ENCODE data around the gene SESN2.
A peak's percentile ranks its signal among the peaks of the same experiment; 100 is the strongest.

DNA sequence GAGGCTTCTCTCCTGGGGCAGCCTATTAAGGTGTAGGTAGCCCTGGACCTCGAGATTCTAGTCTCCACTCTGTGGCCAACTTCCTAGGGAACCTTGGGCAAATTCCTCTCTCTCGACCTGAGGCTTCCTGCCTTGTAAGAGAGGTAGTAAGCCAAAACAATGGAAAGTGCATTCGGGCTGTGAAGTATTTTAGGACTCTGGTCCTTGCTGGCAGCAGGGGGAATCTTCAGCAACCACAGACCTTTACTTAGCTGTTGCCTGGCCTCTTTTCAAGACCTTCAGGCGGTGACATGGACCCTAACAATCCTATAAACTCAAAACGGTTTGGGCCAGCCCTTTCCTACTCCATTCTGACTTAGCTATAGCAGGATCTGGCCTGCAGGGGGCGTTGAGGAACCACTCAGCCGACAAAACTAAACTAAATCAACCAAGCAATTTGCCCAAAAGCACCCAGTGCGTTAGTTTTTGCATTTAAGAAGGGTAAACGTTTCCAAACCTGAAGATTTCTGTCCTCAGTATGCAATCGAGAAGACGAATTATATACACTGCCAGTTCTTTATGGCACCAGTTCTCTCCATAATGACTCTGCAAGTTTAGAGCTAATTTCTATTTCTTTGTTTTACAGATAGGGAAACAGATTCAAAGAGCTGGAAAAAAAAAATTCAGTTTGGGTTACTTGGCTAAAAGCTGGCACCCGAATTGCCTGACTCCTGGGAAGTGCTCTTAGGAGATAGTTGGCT, 10.9 kb upstream of the SESN2 start:
- TF ChIP-seq POLR2A (IDR thresholded peaks at IDR 0.05; ENCODE audit: low read depth, low read length) (0 out of 2 replicates have a peak, but pooled peaks have one; percentile 13), BHLHE40 (IDR thresholded peaks at IDR 0.05; ENCODE audit: borderline replicate concordance in 1 of 2, low read depth in 2 of 2, low read length in 1 of 2) (no peak), GABPA (IDR thresholded peaks at IDR 0.05; ENCODE audit: low read depth) (no peak), EZH2 (IDR thresholded peaks at IDR 0.05; ENCODE audit: borderline replicate concordance, control insufficient read depth, low read depth, low read length) (no peak), CREM (IDR thresholded peaks at IDR 0.05; ENCODE audit: low read depth) (no peak), EP300 (IDR thresholded peaks at IDR 0.05; ENCODE audit: borderline replicate concordance in 1 of 2, control insufficient read depth in 1 of 2, low read depth in 2 of 2, low read length in 2 of 2) (no peak), HDGF (IDR thresholded peaks at IDR 0.05) (no peak), POLR2AphosphoS5 (IDR thresholded peaks at IDR 0.05; ENCODE audit: low read length) (no peak), EGR1 (IDR thresholded peaks at IDR 0.05; ENCODE audit: borderline replicate concordance in 1 of 2, low read depth in 2 of 2, low read length in 2 of 2) (no peak)
- TF ChIP-seq, protein P1, sequence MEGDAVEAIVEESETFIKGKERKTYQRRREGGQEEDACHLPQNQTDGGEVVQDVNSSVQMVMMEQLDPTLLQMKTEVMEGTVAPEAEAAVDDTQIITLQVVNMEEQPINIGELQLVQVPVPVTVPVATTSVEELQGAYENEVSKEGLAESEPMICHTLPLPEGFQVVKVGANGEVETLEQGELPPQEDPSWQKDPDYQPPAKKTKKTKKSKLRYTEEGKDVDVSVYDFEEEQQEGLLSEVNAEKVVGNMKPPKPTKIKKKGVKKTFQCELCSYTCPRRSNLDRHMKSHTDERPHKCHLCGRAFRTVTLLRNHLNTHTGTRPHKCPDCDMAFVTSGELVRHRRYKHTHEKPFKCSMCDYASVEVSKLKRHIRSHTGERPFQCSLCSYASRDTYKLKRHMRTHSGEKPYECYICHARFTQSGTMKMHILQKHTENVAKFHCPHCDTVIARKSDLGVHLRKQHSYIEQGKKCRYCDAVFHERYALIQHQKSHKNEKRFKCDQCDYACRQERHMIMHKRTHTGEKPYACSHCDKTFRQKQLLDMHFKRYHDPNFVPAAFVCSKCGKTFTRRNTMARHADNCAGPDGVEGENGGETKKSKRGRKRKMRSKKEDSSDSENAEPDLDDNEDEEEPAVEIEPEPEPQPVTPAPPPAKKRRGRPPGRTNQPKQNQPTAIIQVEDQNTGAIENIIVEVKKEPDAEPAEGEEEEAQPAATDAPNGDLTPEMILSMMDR (IDR thresholded peaks at IDR 0.05 in 2 of 3, conservative IDR thresholded peaks at IDR 0.05 in 1 of 3; ENCODE audit: control insufficient read depth in 2 of 3, extremely low read depth in 1 of 3, insufficient read depth in 1 of 3, low read depth in 3 of 3, low read length in 3 of 3), result peak; percentile 86 to 98 (median 91)
- TF ChIP-seq, protein P2, sequence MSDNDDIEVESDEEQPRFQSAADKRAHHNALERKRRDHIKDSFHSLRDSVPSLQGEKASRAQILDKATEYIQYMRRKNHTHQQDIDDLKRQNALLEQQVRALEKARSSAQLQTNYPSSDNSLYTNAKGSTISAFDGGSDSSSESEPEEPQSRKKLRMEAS (IDR thresholded peaks at IDR 0.05; ENCODE audit: low read depth, low read length), result no peak

Measured in GM12878 (cell line).